Left cardiac atrium (tissue), 4 donors: ENCODE data around the gene NCKAP5. TPM values are rescaled to one million over a fixed set of nuclear protein-coding genes. Genes with fewer than 3 reads are reported as not detected.

ENCODE experiments used
- ATAC-seq, 2 donors: fragments of 200-7000 bp; cut with Tn5 transposase; one replicate each; pipeline ENCODE4 v1.9.1; 2020; ENCODE audit warnings: mild to moderate bottlenecking in 2 of 2, moderate library complexity in 2 of 2
- DNase-seq: peaks from one replicate; pipeline ENCODE4 v3.0.0-alpha.2; 2020
- intact Hi-C, 2 donors: fragments of 100-400 bp; cut with DNase I; formaldehyde crosslinking; loops; one replicate each; pipeline versions ENCODE4 v1.14.1 to v1.15.1; 2022 to 2023
- total RNA-seq, 2 donors: library from RNA; stranded (reverse); fragmentation: NEBNext Ultra II Directional; extraction: Animal tissue kit (Norgen Biotek cat#: 25700); gene quantifications; one replicate each; pipeline ENCODE4 v1.2.1, GENCODE V29; 2021
- donor health status: DM: no; HTN: yes; CAD: no.
- donor health status: DM: no; HTN: yes; CAD: no; lungs with severe emphysema.
- donor health status: DM: yes; HTN: yes; CAD: no.
- donor health status: Dilated cardiomyopathy.

Gene NCKAP5
- total RNA-seq, 2 donors from 2014 or later: 5.8 to 6.2 TPM

- intact Hi-C loops: no loop called here
- ATAC-seq: peak in 1 of 2 donors; percentile 57
- DNase-seq: no peak
Measured at GRCh38 chr2:132651115-132652045, 916.9 kb downstream of the NCKAP5 start.

- intact Hi-C loops: no loop called here
Measured at GRCh38 chr2:132646540-132647108, 921.6 kb downstream of the NCKAP5 start.

GRCh38 chr2:132645722-132646539 lies 922.3 kb downstream of the NCKAP5 start:
- no peak for ATAC-seq
- intact Hi-C loops: no loop called here
- no peak for DNase-seq

More at GRCh38 chr2:132646540-132647108, 921.6 kb downstream of the NCKAP5 start:
- DNase-seq (no peak), ATAC-seq (no peak)

- intact Hi-C loops: no loop called here
- DNase-seq (no peak), ATAC-seq (no peak)
Measured at GRCh38 chr2:132645176-132645575, 923.1 kb downstream of the NCKAP5 start.

- ATAC-seq (no peak), DNase-seq (no peak)
- intact Hi-C loops: no loop called here
Measured at GRCh38 chr2:132642415-132642814, 925.8 kb downstream of the NCKAP5 start.

GRCh38 chr2:132641819-132642218 lies 926.4 kb downstream of the NCKAP5 start:
- DNase-seq: no peak
- no peak for ATAC-seq
- intact Hi-C loops: no loop called here

GRCh38 chr2:132640116-132640515 lies 928.1 kb downstream of the NCKAP5 start:
- intact Hi-C loops: no loop called here
- ATAC-seq: no peak

GRCh38 chr2:132638313-132639040 lies 929.8 kb downstream of the NCKAP5 start:
- no peak for ATAC-seq
- intact Hi-C loops: no loop called here
- no peak for DNase-seq

More at GRCh38 chr2:132640116-132640515, 928.1 kb downstream of the NCKAP5 start:
- DNase-seq: no peak

GRCh38 chr2:132636346-132636745 lies 931.9 kb downstream of the NCKAP5 start:
- ATAC-seq: no peak
- DNase-seq: no peak
- intact Hi-C loops: no loop called here

- intact Hi-C loops: no loop called here
- DNase-seq: no peak
- no peak for ATAC-seq
Measured at GRCh38 chr2:132633635-132634034, 934.6 kb downstream of the NCKAP5 start.

GRCh38 chr2:132632000-132632649 lies 936.1 kb downstream of the NCKAP5 start:
- DNase-seq: no peak
- ATAC-seq: no peak
- intact Hi-C loops: no loop called here

GRCh38 chr2:132627536-132627935 lies 940.7 kb downstream of the NCKAP5 start:
- intact Hi-C loops: no loop called here
- DNase-seq: no peak
- no peak for ATAC-seq

- intact Hi-C loops: no loop called here
- ATAC-seq: no peak
- no peak for DNase-seq
Measured at GRCh38 chr2:132623096-132623839, 945.0 kb downstream of the NCKAP5 start.
